ENCODE data around the gene TMPRSS11D.
A peak's percentile ranks its signal among the peaks of the same experiment; 100 is the strongest.

TMPRSS11D gene

GRCh38 chr4:67877086-67877485, 6.7 kb downstream of the TMPRSS11D start:
- TF ChIP-seq CTCF (IDR thresholded peaks at IDR 0.05), result no peak

GRCh38 chr4:67874986-67875385, 8.8 kb downstream of the TMPRSS11D start:
- no peak for TF ChIP-seq CTCF (IDR thresholded peaks at IDR 0.05)

GRCh38 chr4:67873116-67873515, 10.7 kb downstream of the TMPRSS11D start:
- no peak for TF ChIP-seq CTCF (IDR thresholded peaks at IDR 0.05)

- TF ChIP-seq CTCF (IDR thresholded peaks at IDR 0.05), result peak; percentile 68
Measured at GRCh38 chr4:67871867-67872266, 11.9 kb downstream of the TMPRSS11D start.

- no peak for TF ChIP-seq CTCF (IDR thresholded peaks at IDR 0.05)
Measured at GRCh38 chr4:67869580-67870190, 14.1 kb downstream of the TMPRSS11D start.

GRCh38 chr4:67861513-67861912, 22.3 kb downstream of the TMPRSS11D start:
- TF ChIP-seq CTCF (IDR thresholded peaks at IDR 0.05), result no peak

- TF ChIP-seq CTCF (IDR thresholded peaks at IDR 0.05), result no peak
Measured at GRCh38 chr4:67853336-67853735, 30.5 kb downstream of the TMPRSS11D start.

- no peak for TF ChIP-seq CTCF (IDR thresholded peaks at IDR 0.05)
Measured at GRCh38 chr4:67820903-67821302, 62.9 kb downstream of the TMPRSS11D start.

Measured in LNCAP (cell line).